Measurements from ENCODE around the gene FBXO2.

DNA sequence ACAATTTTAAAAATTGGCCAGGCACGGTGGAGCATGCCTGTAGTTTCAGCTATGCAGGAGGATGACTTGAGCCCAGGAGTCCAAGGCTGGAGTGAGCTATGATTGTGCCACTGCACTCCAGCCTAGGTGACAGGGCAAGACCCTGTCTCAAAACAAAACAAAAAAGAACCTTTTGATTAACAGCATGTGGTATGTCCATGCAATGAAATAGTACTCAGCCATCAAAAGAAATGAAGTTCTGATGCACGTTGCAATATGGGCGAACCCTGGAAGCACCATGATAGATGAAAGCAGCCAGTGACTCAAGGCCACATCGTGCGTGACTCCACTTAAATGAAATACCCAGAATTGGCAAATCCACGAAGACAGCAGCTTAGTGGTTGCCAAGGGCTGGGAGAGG is 47.5 kb downstream of the FBXO2 start:
- TF ChIP-seq POLR2A (IDR thresholded peaks at IDR 0.05; ENCODE audit: low read depth, low read length) (no peak), POLR2AphosphoS5 (IDR thresholded peaks at IDR 0.05; ENCODE audit: low read depth, low read length) (no peak), TAF1 (IDR thresholded peaks at IDR 0.05; ENCODE audit: borderline replicate concordance, low read depth, low read length) (no peak)
